ENCODE results near the gene OR5H14. TPM values are rescaled to one million over a fixed set of nuclear protein-coding genes. Genes with fewer than 3 reads are reported as not detected.

Gene OR5H14
- total RNA-seq, 2 donors from 2014 or later: not detected

DNA sequence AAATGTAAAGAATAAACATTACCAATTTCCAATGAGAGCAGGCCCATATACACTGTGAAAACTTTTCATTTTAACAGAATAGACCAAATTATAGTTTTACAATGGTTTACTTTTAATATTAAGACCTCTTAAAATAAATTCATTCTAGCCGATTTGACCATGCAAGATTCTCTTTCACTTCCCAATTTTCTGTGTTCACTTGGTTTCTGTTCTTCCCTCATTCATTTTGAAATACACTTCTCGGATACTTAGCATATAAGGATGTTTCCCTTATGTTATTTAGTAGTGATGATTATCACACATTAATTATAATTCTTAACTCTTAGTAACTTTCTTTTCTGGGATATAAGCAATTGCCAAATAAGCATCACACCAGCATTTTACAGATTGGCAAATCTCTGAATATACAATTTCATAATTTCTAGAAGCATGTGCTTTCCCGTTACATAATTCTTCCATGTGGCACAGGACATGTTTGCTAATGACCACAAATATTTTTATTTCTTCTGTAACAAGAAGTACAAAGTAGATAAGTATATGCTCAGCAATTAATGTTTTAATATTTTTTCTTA, 33.1 kb downstream of the OR5H14 start:
- no peaks in the 10 kb centered on the region for H3K27me3 Mint-ChIP-seq (ENCODE audit: insufficient read depth)
- DNase-seq: no peak
- Histone ChIP-seq H3K9me3 (ENCODE audit: control insufficient read depth, low read length) (no peaks in the 10 kb centered on the region), H3K27ac (ENCODE audit: low read depth, low read length) (no peak overlapping the region), H3K27me3 (ENCODE audit: control insufficient read depth, insufficient read depth, low read length, poor library complexity, severe bottlenecking) (no peaks in the 10 kb centered on the region), H3K9ac (ENCODE audit: extremely low read depth, low read length, poor library complexity, severe bottlenecking) (no peak overlapping the region), H3K4me3 (ENCODE audit: low read length) (no peak overlapping the region), H3K36me3 (ENCODE audit: control insufficient read depth, insufficient read depth, low read length) (no peaks in the 10 kb centered on the region), H3K4me1 (ENCODE audit: control insufficient read depth, insufficient read depth, low read length) (no peaks in the 10 kb centered on the region)
- TF ChIP-seq, protein P1, sequence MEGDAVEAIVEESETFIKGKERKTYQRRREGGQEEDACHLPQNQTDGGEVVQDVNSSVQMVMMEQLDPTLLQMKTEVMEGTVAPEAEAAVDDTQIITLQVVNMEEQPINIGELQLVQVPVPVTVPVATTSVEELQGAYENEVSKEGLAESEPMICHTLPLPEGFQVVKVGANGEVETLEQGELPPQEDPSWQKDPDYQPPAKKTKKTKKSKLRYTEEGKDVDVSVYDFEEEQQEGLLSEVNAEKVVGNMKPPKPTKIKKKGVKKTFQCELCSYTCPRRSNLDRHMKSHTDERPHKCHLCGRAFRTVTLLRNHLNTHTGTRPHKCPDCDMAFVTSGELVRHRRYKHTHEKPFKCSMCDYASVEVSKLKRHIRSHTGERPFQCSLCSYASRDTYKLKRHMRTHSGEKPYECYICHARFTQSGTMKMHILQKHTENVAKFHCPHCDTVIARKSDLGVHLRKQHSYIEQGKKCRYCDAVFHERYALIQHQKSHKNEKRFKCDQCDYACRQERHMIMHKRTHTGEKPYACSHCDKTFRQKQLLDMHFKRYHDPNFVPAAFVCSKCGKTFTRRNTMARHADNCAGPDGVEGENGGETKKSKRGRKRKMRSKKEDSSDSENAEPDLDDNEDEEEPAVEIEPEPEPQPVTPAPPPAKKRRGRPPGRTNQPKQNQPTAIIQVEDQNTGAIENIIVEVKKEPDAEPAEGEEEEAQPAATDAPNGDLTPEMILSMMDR (conservative IDR thresholded peaks at IDR 0.05): no peak
- H3K27ac Mint-ChIP-seq: no peak overlapping the region
- 88% methylated on average over 2 of the region's 3 CpGs; no CpG with 5 or more reads in 1 of the 2 experiments for WGBS, 2 experiments (ENCODE audit: insufficient coverage in 1 of 2, insufficient read length in 1 of 2)
- H3K4me1 Mint-ChIP-seq: peaks cover 3% of the 10 kb centered on the region
- H3K36me3 Mint-ChIP-seq (ENCODE audit: low read depth): no peaks in the 10 kb centered on the region
- H3K4me3 Mint-ChIP-seq: no peak overlapping the region
- peaks cover 24% of the 10 kb centered on the region for H3K9me3 Mint-ChIP-seq

DNA sequence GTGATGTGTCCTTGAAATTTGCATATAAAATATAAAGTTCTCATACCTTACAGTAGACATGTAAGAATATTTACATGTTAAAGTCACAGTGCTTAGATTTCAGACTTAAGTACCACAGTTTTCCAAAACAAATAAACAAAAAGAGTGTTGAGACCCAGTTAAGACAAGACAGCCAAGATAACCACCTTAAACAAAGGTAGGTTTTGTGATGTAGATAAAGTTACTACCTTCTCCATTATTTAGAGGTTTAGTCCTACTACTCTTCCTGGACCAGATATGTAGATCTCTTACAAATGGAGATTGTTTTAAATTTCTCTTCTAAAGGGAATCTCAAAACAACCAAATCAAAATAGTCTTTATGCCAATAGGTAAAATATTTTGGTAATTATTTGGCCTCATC, 34.9 kb downstream of the OR5H14 start:
- Mint-ChIP-seq H3K27ac (no peak overlapping the region), H3K9me3 (peaks cover 9% of the 10 kb centered on the region), H3K4me1 (peaks cover 3% of the 10 kb centered on the region), H3K4me3 (no peak overlapping the region), H3K27me3 (ENCODE audit: insufficient read depth) (no peaks in the 10 kb centered on the region), H3K36me3 (ENCODE audit: low read depth) (no peaks in the 10 kb centered on the region)
- H3K9me3 ChIP-seq (ENCODE audit: control insufficient read depth, low read length): no peaks in the 10 kb centered on the region
- H3K36me3 ChIP-seq (ENCODE audit: control insufficient read depth, insufficient read depth, low read length): no peaks in the 10 kb centered on the region
- no peak overlapping the region for H3K9ac ChIP-seq (ENCODE audit: extremely low read depth, low read length, poor library complexity, severe bottlenecking)
- TF ChIP-seq, protein P1 (conservative IDR thresholded peaks at IDR 0.05): no peak
- no peak overlapping the region for H3K4me3 ChIP-seq (ENCODE audit: low read length)
- no peak overlapping the region for H3K27ac ChIP-seq (ENCODE audit: low read depth, low read length)
- no peak for DNase-seq
- H3K27me3 ChIP-seq (ENCODE audit: control insufficient read depth, insufficient read depth, low read length, poor library complexity, severe bottlenecking): no peaks in the 10 kb centered on the region
- H3K4me1 ChIP-seq (ENCODE audit: control insufficient read depth, insufficient read depth, low read length): no peaks in the 10 kb centered on the region

GRCh38 chr3:98185180-98185579, 37.9 kb downstream of the OR5H14 start:
- Histone ChIP-seq H3K9me3 (ENCODE audit: control insufficient read depth, low read length) (no peaks in the 10 kb centered on the region), H3K27me3 (ENCODE audit: control insufficient read depth, insufficient read depth, low read length, poor library complexity, severe bottlenecking) (no peaks in the 10 kb centered on the region), H3K4me1 (ENCODE audit: control insufficient read depth, insufficient read depth, low read length) (no peaks in the 10 kb centered on the region), H3K4me3 (ENCODE audit: low read length) (no peak overlapping the region), H3K27ac (ENCODE audit: low read depth, low read length) (no peak overlapping the region), H3K36me3 (ENCODE audit: control insufficient read depth, insufficient read depth, low read length) (no peaks in the 10 kb centered on the region), H3K9ac (ENCODE audit: extremely low read depth, low read length, poor library complexity, severe bottlenecking) (no peak overlapping the region)
- Mint-ChIP-seq H3K27me3 (ENCODE audit: insufficient read depth) (no peaks in the 10 kb centered on the region), H3K9me3 (no peaks in the 10 kb centered on the region), H3K4me3 (no peak overlapping the region), H3K27ac (peak overlapping the region; percentile 44), H3K4me1 (peaks cover 3% of the 10 kb centered on the region), H3K36me3 (ENCODE audit: low read depth) (no peaks in the 10 kb centered on the region)
- TF ChIP-seq, protein P1 (conservative IDR thresholded peaks at IDR 0.05): peak; percentile 65
- DNase-seq: peak; percentile 48

All from endodermal cell (in vitro differentiated cells).